ENCODE measurements around the gene LGALS16. TPM values are rescaled to one million over a fixed set of nuclear protein-coding genes. Genes with fewer than 3 reads are reported as not detected.
A peak's percentile ranks its signal among the peaks of the same experiment; 100 is the strongest.
"Not testable (repeated sequence)": the region's sequence is repeated elsewhere in the genome, so short reads cannot be mapped to it uniquely, and the experiment has no call there.

LGALS16 gene
- total RNA-seq, 1 donor from 2014 or later = not detected

- H3K4me1 Mint-ChIP-seq (ENCODE audit: unreplicated experiment) = no peaks in the 10 kb centered on the region
- no peak overlapping the region for H3K4me3 Mint-ChIP-seq (ENCODE audit: unreplicated experiment)
- TF ChIP-seq CTCF (IDR thresholded peaks at IDR 0.05; ENCODE audit: unreplicated experiment) = no peak
- no peaks in the 10 kb centered on the region for H3K9me3 Mint-ChIP-seq (ENCODE audit: unreplicated experiment)
- no peaks in the 10 kb centered on the region for H3K36me3 Mint-ChIP-seq (ENCODE audit: low read depth, unreplicated experiment)
- DNase-seq (ENCODE audit: low spot score) = no peak
- peaks cover 8% of the 10 kb centered on the region for H3K27me3 Mint-ChIP-seq (ENCODE audit: unreplicated experiment)
- H3K27ac Mint-ChIP-seq (ENCODE audit: unreplicated experiment) = no peak overlapping the region
Observed at GRCh38 chr19:39661565-39661964, 5.9 kb downstream of the LGALS16 start.

GRCh38 chr19:39669860-39670259, 14.1 kb downstream of the LGALS16 start:
- not testable (repeated sequence) for H3K27ac Mint-ChIP-seq (ENCODE audit: unreplicated experiment); H3K4me3 Mint-ChIP-seq (ENCODE audit: unreplicated experiment); H3K9me3 Mint-ChIP-seq (ENCODE audit: unreplicated experiment); H3K4me1 Mint-ChIP-seq (ENCODE audit: unreplicated experiment); DNase-seq (ENCODE audit: low spot score); H3K36me3 Mint-ChIP-seq (ENCODE audit: low read depth, unreplicated experiment); H3K27me3 Mint-ChIP-seq (ENCODE audit: unreplicated experiment)

GRCh38 chr19:39670998-39671397, 15.3 kb downstream of the LGALS16 start:
- Mint-ChIP-seq H3K4me3 (ENCODE audit: unreplicated experiment) (no peak overlapping the region), H3K4me1 (ENCODE audit: unreplicated experiment) (no peaks in the 10 kb centered on the region), H3K27me3 (ENCODE audit: unreplicated experiment) (no peaks in the 10 kb centered on the region), H3K9me3 (ENCODE audit: unreplicated experiment) (no peaks in the 10 kb centered on the region), H3K36me3 (ENCODE audit: low read depth, unreplicated experiment) (no peaks in the 10 kb centered on the region), H3K27ac (ENCODE audit: unreplicated experiment) (no peak overlapping the region)
- DNase-seq (ENCODE audit: low spot score) = no peak
- no peak for TF ChIP-seq CTCF (IDR thresholded peaks at IDR 0.05; ENCODE audit: unreplicated experiment)

- DNase-seq (ENCODE audit: low spot score) = peak; percentile 50
- Mint-ChIP-seq H3K36me3 (ENCODE audit: low read depth, unreplicated experiment) (no peaks in the 10 kb centered on the region), H3K27me3 (ENCODE audit: unreplicated experiment) (no peaks in the 10 kb centered on the region), H3K4me1 (ENCODE audit: unreplicated experiment) (no peaks in the 10 kb centered on the region), H3K4me3 (ENCODE audit: unreplicated experiment) (no peak overlapping the region), H3K27ac (ENCODE audit: unreplicated experiment) (no peak overlapping the region), H3K9me3 (ENCODE audit: unreplicated experiment) (no peaks in the 10 kb centered on the region)
- TF ChIP-seq CTCF (IDR thresholded peaks at IDR 0.05; ENCODE audit: unreplicated experiment) = peak; percentile 67
Observed at GRCh38 chr19:39671739-39672363, 16.1 kb downstream of the LGALS16 start.

- Mint-ChIP-seq H3K4me1 (ENCODE audit: unreplicated experiment) (no peaks in the 10 kb centered on the region), H3K9me3 (ENCODE audit: unreplicated experiment) (no peaks in the 10 kb centered on the region), H3K36me3 (ENCODE audit: low read depth, unreplicated experiment) (no peaks in the 10 kb centered on the region), H3K27me3 (ENCODE audit: unreplicated experiment) (no peaks in the 10 kb centered on the region), H3K4me3 (ENCODE audit: unreplicated experiment) (no peak overlapping the region), H3K27ac (ENCODE audit: unreplicated experiment) (no peak overlapping the region)
- DNase-seq (ENCODE audit: low spot score) = no peak
- no peak for TF ChIP-seq CTCF (IDR thresholded peaks at IDR 0.05; ENCODE audit: unreplicated experiment)
Observed at GRCh38 chr19:39672473-39672872, 16.8 kb downstream of the LGALS16 start.

GRCh38 chr19:39673862-39674261, 18.1 kb downstream of the LGALS16 start:
- not testable (repeated sequence) for H3K36me3 Mint-ChIP-seq (ENCODE audit: low read depth, unreplicated experiment); H3K27ac Mint-ChIP-seq (ENCODE audit: unreplicated experiment); DNase-seq (ENCODE audit: low spot score); H3K9me3 Mint-ChIP-seq (ENCODE audit: unreplicated experiment); H3K27me3 Mint-ChIP-seq (ENCODE audit: unreplicated experiment); H3K4me1 Mint-ChIP-seq (ENCODE audit: unreplicated experiment); H3K4me3 Mint-ChIP-seq (ENCODE audit: unreplicated experiment)
